Activated naive CD8-positive, alpha-beta T cell treated with anti-CD3 and anti-CD28 coated beads, Interleukin-2, amount 50 U/mL, for 16 hours (primary cell): ENCODE data around the gene RNASEH2B.

ENCODE experiments used
- DNase-seq: peaks from one replicate; pipeline ENCODE4 v3.0.0-alpha.2; 2020; ENCODE audit warnings: low read depth, low spot score

The RNASEH2B gene

DNA sequence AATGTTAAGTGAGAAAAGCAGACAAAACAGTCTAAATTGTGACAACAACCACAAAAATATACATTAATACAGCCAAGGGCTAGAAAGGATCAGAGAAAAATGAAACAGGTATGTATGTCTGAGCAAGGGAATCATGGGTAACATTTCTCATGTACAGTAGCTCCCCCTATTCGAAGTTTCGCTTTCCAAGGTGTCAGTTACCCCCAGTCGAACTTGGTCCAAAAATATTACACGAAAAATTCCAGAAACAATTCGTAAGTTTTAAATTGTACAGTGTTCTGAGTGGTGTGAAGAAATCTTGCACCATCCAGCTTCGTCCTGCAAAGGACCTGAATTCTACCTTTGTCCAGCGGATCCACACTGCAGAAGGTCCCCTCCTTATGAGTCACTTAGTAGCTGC lies 1.8 kb upstream of the RNASEH2B start:
- no peak for DNase-seq

DNA sequence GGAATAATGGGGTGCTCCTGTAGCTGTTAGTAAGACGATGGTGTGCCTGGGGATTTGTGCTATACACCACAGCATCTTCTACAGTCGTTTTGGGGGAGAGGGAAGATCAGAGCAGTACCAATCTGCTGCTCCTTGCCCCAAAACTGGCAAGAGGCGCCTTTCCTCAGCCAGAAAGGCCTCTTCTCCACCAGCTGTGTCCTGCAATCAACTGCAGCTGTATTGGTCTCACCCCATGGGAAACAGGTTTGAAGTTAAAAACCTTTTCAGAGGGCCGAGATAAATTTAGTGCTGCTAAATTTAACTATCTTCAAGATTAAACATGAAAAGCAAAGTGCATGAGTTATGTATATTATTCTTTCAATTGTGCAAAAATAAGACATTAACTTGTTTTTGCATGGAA lies 1.2 kb upstream of the RNASEH2B start:
- no peak for DNase-seq

DNA sequence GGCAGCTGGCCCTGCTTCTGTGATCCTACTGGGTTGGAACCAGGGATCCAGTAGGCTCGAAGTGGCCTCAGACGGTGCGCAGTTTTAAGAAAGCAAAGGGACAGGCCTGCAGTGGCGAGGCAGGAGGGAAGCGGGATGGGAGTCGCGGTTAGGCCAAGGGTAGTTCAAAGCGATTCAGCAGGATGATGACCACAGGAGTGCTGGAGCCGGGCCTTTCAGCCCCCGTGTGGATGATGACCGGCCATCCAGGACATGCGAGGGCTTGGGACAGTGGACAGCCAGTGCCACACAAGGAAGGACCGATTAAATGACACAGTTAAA lies 854 bp downstream of the RNASEH2B start:
- DNase-seq, result no peak

DNA sequence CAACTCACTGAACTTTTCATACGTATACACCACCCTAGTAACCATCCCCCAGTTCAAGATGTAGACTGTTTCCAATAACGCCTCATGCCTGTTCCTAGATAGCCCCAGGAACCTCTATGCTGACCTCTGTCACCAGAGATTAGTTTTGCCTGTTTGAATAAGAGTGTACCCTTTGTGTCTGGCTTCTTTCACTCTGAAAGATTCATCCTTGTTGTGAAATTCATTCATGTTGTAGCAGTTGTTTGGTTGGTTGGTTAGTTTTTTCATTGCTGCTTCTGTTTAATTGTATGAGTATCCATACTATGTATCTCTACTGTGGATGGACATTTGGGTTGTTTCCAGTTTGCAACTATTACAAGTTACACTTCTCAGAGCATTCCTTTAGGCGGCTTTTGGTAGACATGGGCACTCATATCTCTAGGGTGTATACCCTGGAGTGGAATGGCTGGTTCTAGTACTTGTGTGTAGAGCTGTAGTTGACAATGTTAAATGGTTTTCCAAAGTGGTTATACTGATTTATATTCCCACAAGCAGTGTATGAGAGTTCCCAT lies 1.6 kb downstream of the RNASEH2B start:
- DNase-seq, result no peak

DNA sequence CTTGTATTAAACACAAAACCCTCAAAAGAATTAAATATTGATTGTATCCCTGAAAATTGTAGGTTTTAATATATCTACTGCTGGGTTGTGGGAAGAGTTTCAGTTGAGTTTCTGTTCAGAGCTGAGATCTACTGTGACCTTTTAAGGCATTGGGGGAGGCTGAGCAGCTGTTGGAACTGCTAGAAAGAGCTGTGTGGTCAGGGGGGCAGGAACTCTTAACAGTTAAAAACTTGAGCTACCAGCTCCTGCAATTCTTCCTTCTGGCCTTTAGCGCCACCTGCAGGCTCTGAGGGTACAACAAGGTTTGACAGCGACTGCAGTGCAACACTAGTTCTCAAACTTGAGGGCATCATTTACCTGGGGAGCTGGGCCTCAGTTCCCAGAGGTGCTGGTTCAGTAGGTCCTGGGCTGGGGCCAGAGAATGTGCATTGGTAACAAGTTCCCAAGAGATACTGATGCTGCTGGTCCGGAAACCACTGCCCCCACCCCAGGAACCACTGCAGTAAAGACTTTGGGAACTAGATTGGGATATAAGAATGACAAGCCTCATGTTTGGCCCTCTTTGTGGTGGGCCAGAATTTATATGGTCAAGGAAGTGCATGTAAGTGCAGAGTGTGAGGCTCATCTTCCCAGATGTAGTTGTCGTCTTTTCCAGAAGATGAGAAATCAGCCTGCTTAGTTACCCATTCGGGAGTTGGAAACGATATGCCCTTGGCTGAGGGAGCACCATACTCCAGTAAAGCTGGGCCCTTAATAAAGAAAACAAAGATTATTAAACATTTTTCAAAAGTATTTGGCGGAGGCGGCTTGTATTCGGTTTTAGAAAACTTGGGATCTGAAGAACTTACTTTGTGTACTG lies 2.6 kb downstream of the RNASEH2B start:
- DNase-seq, result peak; percentile 85

DNA sequence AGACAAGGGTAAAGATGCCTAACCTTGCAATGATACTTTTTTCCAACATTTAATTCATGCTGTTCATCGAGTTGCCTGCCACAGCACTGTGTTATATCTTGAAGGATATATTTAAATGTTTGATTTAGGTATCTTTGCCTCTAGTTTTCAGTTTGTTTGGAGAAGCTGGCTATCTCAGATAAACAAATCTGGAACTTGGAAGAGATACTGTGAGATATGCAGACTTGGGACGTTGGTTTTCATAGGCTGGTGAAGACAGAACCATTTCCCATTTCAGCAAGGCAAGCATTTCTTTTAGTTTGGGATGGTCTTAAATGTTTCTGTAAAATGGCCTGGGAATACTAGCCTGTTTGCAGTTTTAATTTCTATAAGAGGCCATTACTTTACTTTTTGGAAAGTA lies 3.3 kb downstream of the RNASEH2B start:
- no peak for DNase-seq

DNA sequence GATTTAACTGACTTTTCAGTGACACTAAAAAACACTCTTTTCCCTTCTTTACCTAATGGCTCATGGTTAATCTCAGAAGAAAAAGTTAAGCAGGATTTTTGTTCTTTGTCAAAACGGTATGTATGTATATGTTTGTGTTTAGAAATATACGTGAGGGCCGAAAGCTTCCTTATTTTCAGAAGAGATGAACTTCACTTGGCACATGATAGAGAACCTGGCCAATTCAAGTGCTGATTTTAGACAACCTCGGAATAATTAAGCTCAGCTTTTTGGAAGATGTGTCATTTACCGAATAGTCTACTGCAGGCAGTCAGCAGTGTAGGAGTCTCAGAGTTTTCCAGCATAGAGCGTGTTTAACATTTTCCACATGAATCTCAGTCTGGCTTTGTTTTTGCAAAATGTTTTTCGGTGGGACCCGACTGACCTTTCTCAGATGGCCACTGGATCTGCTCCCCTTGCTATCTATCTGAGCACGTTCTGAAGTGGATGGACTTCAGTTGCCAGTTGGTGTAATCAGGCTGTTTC lies 4.6 kb downstream of the RNASEH2B start:
- no peak for DNase-seq

DNA sequence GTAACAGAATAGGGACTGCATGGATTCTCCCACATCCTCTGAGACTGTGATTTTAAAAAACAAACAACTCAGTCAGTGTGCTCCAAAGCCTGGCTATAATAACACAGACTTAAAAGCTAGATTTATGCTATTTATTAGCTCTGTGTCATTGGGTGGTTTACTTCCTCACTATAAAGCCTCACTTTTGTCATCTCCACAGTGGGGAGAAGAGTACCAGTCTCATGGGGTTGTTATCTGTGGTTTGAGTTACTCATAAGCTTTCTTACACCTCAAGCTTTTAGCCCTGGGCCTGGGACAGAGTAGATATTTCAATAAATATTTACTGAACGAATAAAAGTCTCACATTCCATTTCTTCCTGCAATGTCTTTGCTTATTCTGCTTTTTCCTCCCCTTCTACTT lies 5.3 kb downstream of the RNASEH2B start:
- no peak for DNase-seq

DNA sequence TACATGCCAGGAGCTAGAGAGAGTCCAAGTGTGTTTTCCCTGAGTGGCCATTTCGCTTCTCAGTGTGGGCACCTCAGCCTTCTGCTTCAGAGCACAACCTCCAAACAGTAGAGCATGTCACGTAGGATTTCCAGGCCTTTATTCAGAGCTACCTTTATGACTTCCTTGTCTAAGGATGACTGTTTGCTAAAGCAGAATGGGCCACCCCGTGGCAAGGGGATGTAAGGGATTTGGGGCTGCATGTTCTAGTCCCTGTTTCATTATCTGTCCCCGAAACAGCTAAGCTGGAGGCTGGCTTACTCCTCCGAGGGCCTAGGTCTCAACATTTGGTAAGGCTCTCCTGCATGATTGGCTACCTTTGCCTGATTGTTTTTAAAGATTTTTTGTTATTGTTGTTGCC lies 6.0 kb downstream of the RNASEH2B start:
- DNase-seq, result no peak

DNA sequence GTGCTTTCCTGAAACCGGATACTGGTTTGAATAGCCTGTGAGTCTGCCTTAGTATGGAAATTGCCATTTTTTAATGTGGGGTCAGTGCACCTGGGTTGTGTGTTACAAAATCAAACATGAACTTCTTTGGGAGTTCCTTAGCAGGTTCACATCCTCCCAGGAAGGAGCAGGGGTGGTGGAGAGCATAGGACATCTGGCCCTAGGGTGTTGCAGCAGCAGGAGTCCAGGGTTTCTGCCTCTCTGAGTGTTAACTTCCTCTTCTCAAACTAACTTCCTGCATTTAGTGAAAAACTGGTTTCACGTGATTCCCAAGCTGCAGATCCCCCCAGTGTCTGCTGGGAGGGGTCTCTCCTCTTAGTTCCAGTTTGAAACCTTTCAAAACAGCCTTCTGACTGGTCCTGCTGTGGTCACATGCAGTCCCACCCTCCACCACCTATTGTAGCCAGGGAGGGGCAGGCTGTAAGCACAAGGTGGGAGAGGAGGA lies 7.2 kb downstream of the RNASEH2B start:
- no peak for DNase-seq

DNA sequence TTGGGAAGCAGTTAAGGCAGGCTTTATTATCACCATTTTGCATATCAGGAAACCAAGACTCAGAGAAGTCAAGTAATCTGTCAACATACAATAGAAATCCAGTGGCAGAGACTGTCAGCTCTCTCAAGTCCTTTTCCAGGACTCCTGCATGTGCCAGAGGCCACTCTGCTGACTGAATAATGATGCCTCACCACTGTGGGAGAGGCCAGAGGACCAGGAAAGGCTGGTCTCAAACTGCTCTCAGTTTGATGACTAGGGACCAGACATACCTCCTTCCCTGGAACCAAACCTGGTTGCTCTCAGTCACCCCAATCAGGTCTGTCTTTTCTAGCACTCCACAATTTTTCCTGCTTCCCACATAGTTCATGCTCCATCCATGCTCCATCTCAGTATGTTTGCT lies 8.0 kb downstream of the RNASEH2B start:
- DNase-seq, result no peak

DNA sequence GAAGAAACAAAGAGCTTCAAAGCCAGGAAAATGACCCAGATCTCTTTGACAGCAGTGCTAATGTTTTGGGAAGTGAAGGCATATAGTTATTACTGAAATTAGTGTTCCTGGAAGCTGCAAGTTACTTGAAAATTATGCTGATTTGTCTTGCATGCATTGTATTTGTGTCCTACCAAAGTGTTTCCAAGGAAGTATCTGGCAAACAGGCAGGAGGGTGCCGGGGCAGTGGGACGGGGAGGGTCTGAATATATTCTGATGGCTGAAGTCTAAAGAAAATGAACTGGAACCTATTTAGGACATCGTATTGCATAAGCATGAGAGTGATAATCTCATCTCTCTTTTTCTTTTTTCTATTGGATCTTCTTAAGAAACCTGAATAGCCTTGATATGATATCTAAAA lies 9.0 kb downstream of the RNASEH2B start:
- DNase-seq, result no peak

DNA sequence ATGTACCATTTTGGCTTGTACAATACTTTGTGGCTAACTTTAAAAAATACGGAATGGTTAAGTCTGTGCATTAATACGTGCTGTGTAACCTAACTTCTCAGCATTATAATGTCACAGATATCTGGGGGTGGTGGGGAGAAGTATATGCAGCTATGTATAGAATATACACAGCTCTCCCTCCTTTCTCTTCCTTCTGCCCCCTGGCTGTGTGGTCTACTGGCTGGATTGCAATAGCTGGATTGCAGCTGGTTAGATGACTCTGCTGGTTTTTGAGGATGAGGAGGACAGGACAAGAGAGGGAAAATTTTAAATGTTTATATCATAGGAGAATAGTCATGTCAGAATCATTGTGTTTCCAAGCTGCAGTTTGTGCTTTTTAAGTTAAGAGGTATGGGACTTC lies 9.7 kb downstream of the RNASEH2B start:
- DNase-seq, result no peak

DNA sequence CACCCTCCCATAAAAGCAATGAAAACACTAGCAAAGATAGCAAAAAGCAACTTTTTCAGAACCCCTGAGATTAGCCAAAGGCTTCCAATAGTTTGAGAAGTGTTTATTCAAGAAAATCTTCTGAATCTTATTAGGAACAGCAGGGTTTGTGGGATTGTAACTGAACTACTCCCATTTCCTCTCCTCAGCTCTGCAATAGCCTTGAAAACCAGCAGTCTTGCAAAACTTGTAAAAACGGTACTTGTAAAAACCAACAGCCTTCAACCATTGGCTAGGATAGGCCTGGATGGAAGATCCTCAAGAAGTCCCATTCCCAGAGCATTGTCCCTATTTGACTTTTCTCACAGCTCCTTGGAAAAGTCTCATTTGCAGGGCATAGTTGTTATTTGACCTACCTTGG lies 12.1 kb downstream of the RNASEH2B start:
- DNase-seq, result no peak

DNA sequence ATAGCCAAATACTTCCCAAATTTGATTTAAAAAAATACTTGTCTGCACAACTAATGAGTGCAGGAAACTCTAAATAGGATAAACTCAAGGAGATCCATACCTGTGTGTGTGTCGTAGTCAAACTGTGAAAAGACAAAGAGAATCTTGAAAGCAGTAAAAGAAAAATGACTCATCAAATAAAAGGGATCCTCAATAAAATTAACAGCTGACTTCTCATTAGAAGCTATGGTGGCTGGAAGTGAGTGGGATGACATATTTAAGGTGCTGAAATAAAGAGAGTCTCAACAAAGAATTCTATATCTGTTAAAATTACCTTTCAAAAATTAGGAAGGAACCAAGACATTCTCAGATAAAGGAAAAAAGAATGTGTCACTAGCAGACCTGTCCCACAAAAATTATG lies 13.7 kb downstream of the RNASEH2B start:
- DNase-seq, result no peak

DNA sequence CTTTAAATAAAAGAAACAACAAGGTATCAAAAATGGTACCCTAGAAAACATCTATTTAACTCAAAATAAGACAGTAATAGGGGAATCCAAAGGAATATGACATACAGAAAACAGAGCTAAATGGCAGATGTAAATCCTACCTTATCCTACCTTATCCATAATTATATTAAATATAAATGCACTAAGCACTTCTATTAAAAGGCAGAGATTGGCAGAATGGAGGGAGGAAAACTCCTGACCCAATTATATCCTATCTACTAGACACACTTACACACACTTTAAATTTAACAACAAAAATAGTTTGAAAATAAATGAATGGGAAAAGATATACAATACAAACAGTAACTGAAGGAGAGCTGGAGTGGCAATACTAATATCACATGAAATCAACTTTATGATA lies 14.4 kb downstream of the RNASEH2B start:
- no peak for DNase-seq

DNA sequence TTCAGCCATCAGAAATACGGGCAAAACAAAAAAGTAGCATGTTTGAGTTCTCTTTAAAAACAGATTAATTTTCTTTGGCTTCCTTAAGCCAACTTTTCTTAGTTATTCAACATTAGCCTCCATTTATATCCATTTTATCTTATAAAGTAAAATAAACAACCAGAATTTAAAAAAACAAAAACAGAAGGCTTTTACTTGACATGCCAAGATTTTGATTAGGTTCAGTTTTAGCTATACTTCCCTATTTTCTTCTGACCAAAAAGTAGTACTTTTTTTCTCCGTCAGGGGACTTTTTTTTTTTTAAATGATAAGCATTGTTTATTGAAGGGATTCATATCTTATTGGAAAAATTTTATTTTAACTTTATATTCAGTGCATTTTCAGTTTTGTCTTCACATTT lies 18.1 kb downstream of the RNASEH2B start:
- no peak for DNase-seq

DNA sequence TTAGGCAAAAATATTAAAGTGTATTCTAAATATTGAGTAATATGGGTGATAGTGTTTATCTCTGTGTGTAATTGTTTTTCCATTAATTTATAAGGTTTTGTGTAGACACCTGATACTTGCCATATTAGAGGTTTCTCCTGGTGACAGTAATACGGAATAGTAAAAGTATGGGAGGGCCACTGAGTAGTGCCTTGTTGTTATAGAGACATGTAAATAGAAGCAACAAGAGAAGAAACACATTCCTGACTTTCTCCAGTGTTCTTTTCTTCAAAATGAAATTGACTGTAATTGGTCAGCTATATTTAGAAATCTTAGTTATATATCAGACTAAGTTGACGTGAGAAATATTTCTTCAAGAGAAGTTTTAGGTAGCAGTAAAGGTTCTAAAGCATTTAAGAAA lies 18.5 kb downstream of the RNASEH2B start:
- DNase-seq, result no peak

DNA sequence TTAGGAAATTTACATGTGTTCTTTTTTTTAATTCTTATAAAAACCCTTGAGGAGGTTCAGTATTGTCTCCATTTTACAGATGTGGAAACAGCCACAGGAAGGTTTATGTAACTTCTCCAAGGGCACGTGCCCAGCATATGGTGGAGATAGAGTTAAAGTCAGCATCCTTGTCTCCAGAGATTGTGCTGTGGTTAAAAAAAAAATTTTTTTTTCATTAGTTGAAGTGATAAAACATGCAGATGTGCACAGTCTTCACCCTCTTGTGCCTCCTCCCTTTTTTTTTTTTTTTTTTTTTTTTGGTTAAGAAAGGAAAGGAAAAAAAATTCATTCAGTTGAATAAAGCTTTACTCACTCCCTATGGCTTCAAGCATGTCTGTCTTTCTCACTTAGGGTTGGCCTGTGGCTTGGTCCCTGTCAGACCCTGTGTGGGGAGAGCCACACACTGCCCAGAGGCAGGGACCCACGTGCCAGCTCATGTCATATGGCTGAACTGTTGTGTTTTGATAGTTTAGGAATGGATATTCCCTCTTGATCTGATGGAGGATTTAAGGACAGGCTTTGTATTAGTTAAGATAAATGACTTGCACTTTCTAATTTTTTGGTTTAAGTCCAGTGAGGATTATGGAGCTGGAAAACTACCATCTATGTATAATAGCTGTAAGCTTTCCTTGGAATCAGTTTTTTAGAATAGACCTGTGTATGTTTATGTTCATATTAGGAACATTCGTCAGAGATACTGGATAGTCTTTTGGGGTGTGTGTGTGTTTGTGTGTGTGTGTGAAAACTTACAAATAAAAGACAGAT lies 19.3 kb downstream of the RNASEH2B start:
- no peak for DNase-seq

DNA sequence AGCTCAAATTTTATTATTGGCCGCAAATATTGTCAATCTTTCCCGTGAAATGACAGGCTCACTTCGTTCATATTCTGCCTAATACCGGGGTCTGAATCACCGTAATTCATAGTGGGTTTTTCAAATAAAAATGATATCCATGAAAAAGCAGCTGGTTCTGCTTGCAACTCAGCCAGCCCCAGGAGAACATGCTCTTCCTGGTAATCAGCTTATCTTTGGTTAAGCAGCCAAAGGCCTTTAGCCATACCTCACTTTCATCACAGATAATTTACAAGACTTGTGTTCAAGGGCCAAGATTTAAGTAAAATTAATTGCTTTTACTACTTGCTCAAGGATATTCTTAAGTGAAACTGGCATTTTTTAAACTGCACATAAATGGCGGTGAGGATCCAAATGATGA lies 22.5 kb downstream of the RNASEH2B start:
- no peak for DNase-seq

DNA sequence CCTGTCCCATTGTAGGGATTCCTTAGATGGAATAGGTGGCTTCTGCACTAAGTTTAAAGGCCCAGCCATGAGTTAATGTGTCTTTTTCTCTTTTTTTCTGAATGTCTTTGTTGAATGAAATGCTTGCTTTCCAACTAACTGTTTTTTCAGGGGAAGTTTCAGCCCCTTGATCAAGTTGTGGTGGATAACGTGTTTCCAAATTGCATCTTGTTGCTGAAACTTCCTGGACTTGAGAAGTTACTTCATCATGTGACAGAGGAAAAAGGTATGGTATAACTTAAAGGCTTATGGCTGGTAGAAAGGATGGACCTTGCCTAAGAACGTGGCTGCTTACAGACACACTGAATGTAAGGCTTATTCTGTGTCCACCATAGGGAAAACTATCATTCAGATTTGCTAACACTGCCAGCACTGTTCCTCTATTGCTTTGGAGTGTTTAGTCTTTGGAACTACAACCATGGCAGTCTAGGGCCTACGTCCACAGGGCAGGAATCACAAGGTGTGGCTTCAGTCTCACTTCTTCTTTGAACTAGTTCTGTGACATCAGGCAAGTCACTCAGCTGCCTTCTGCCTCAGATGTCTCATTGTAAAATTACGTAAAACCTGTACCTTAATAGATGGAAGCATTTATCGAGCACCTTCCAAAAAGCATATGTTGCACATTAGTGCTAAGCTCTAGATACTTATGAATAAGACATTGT lies 25.3 kb downstream of the RNASEH2B start:
- no peak for DNase-seq

DNA sequence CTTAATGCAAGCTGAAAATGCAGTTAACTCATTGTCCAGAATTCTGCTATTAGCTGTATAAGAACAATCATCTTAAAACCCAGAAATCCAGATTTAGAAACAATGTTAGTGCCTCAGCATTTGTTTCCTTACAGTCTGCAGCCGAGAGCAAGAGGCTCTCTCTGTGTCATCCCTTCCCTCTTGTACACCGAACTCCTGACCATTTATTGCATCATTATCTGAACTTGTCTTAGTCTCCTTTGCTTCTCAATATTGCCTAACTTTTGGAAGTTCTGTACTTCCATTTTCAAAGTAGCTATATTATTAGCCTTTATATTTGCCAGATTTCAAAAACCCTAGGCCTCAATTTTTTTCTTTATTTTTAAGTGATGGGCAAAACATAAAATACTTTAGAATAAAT lies 27.1 kb downstream of the RNASEH2B start:
- no peak for DNase-seq
